GM06990 (cell line): Measurements from ENCODE around the gene TRABD.

Experiments used
- DNase-seq: peaks from one replicate; pipeline ENCODE4 v3.0.0-alpha.2; 2011; ENCODE audit not compliant: insufficient read length; ENCODE audit errors: extremely low read depth
- H3K27me3 ChIP-seq: replicated peaks from 2 replicates; pipeline ENCODE4 v1.6.0; 2011; ENCODE audit warnings: low read length; ENCODE audit not compliant: control insufficient read depth, insufficient read depth
- H3K36me3 ChIP-seq: 2 replicates; pipeline ENCODE4 v1.5.1; 2011; ENCODE audit warnings: low read length; ENCODE audit not compliant: control insufficient read depth, insufficient read depth
- H3K4me3 ChIP-seq: replicated peaks from 2 replicates; pipeline ENCODE4 v1.5.1; 2011; ENCODE audit warnings: low read depth, mild to moderate bottlenecking, control low read depth, low read length
- CTCF ChIP-seq: IDR thresholded peaks from 2 replicates; pipeline ENCODE4 v1.5.1; 2011; ENCODE audit warnings: low read length, control low read depth, mild to moderate bottlenecking, inconsistent platforms; ENCODE audit not compliant: insufficient read depth, poor library complexity, severe bottlenecking

The TRABD gene

GRCh38 chr22:50180727-50181521, 4.8 kb upstream of the TRABD start:
- Histone ChIP-seq H3K27me3 (no peaks in the 10 kb centered on the region), H3K36me3 (no peaks in the 10 kb centered on the region), H3K4me3 (no peak overlapping the region)
- TF ChIP-seq CTCF, result no peak
- no peak for DNase-seq

GRCh38 chr22:50182176-50183081, 3.3 kb upstream of the TRABD start:
- Histone ChIP-seq H3K36me3 (no peaks in the 10 kb centered on the region), H3K4me3 (no peak overlapping the region), H3K27me3 (no peaks in the 10 kb centered on the region)
- no peak for DNase-seq
- TF ChIP-seq CTCF, result no peak

- peak; percentile 9 for DNase-seq
These were observed 2.4 kb upstream of the TRABD start for GRCh38 chr22:50183141-50183971.

GRCh38 chr22:50184004-50184901, 1.5 kb upstream of the TRABD start:
- Histone ChIP-seq H3K36me3 (no peaks in the 10 kb centered on the region; the same call in 1 of the 2 replicates), H3K27me3 (no peaks in the 10 kb centered on the region), H3K4me3 (peak overlapping the region; percentile 22; the same call in 1 of the 2 replicates)
- peak; percentile 27 for DNase-seq
- no peak for TF ChIP-seq CTCF

More at GRCh38 chr22:50183141-50183971, 2.4 kb upstream of the TRABD start:
- H3K27me3 ChIP-seq, result no peaks in the 10 kb centered on the region
- no peaks in the 10 kb centered on the region for H3K36me3 ChIP-seq
- no peak for TF ChIP-seq CTCF
- no peak overlapping the region for H3K4me3 ChIP-seq

GRCh38 chr22:50184902-50185374, 775 bp upstream of the TRABD start:
- Histone ChIP-seq H3K4me3 (peak overlapping the region; percentile 70), H3K36me3 (no peaks in the 10 kb centered on the region; the same call in 1 of the 2 replicates), H3K27me3 (no peaks in the 10 kb centered on the region)
- no peak for DNase-seq
- no peak for TF ChIP-seq CTCF
